Measurements from ENCODE around the gene PCSK5. TPM values are rescaled to one million over a fixed set of nuclear protein-coding genes. Genes with fewer than 3 reads are reported as not detected.

PCSK5 gene
- polyA plus RNA-seq, 1 donor from 2014 or later, result 1.7 TPM

- H3K27me3 ChIP-seq (ENCODE audit: insufficient read depth, low read depth, low read length), result no peaks in the 10 kb centered on the region
Observed at GRCh38 chr9:75850459-75851200, 39.8 kb upstream of the PCSK5 start.

GRCh38 chr9:75851917-75852316 lies 38.6 kb upstream of the PCSK5 start:
- Histone ChIP-seq H3K36me3 (ENCODE audit: insufficient read depth, low read length) (no peaks in the 10 kb centered on the region), H3K79me2 (replicated peaks; ENCODE audit: insufficient read depth, low read length) (no peaks in the 10 kb centered on the region), H3K4me2 (ENCODE audit: low read length) (no peak overlapping the region), H2AFZ (ENCODE audit: low read depth, low read length) (no peak overlapping the region), H3K27ac (ENCODE audit: low read length) (no peak overlapping the region), H3K9ac (ENCODE audit: low read length) (no peak overlapping the region), H3K4me3 (ENCODE audit: low read length) (no peak overlapping the region), H3K9me2 (ENCODE audit: insufficient read depth, low read length) (no peaks in the 10 kb centered on the region), H3F3A (ENCODE audit: insufficient read depth, low read length, poor library complexity, severe bottlenecking) (no peaks in the 10 kb centered on the region), H3K9me3 (ENCODE audit: low read length) (no peaks in the 10 kb centered on the region), H4K20me1 (ENCODE audit: insufficient read depth) (no peaks in the 10 kb centered on the region), H3K27me3 (ENCODE audit: insufficient read depth, low read depth, low read length) (no peaks in the 10 kb centered on the region)
- TF ChIP-seq POLR2AphosphoS5 (IDR thresholded peaks at IDR 0.05) (no peak), EP300 (conservative IDR thresholded peaks at IDR 0.05; ENCODE audit: poor library complexity, severe bottlenecking) (no peak), MXI1 (conservative IDR thresholded peaks at IDR 0.05; ENCODE audit: poor library complexity, severe bottlenecking) (no peak), EZH2 (IDR thresholded peaks at IDR 0.05; ENCODE audit: borderline replicate concordance, insufficient read depth, low read length, poor library complexity, severe bottlenecking) (no peak), REST (IDR thresholded peaks at IDR 0.05; ENCODE audit: borderline replicate concordance) (no peak), TAF1 (IDR thresholded peaks at IDR 0.05; ENCODE audit: low read depth) (no peak), SMC3 (conservative IDR thresholded peaks at IDR 0.05; ENCODE audit: poor library complexity) (no peak)

More at GRCh38 chr9:75850459-75851200, 39.8 kb upstream of the PCSK5 start:
- Histone ChIP-seq H3F3A (ENCODE audit: insufficient read depth, low read length, poor library complexity, severe bottlenecking) (no peaks in the 10 kb centered on the region), H3K36me3 (ENCODE audit: insufficient read depth, low read length) (no peaks in the 10 kb centered on the region), H3K79me2 (replicated peaks; ENCODE audit: insufficient read depth, low read length) (no peaks in the 10 kb centered on the region), H3K9me3 (ENCODE audit: low read length) (no peaks in the 10 kb centered on the region), H3K9ac (ENCODE audit: low read length) (no peak overlapping the region), H3K4me3 (ENCODE audit: low read length) (no peak overlapping the region), H2AFZ (ENCODE audit: low read depth, low read length) (no peak overlapping the region), H4K20me1 (ENCODE audit: insufficient read depth) (no peaks in the 10 kb centered on the region), H3K9me2 (ENCODE audit: insufficient read depth, low read length) (no peaks in the 10 kb centered on the region), H3K4me2 (ENCODE audit: low read length) (no peak overlapping the region), H3K27ac (ENCODE audit: low read length) (no peak overlapping the region)
- no peak for TF ChIP-seq REST (IDR thresholded peaks at IDR 0.05; ENCODE audit: borderline replicate concordance)
- no peak for TF ChIP-seq POLR2AphosphoS5 (IDR thresholded peaks at IDR 0.05)
- no peak for TF ChIP-seq RAD21 (conservative IDR thresholded peaks at IDR 0.05)
- TF ChIP-seq EP300 (conservative IDR thresholded peaks at IDR 0.05; ENCODE audit: poor library complexity, severe bottlenecking), result no peak
- TF ChIP-seq SMC3 (conservative IDR thresholded peaks at IDR 0.05; ENCODE audit: poor library complexity), result no peak
- no peak for TF ChIP-seq TAF1 (IDR thresholded peaks at IDR 0.05; ENCODE audit: low read depth)
- TF ChIP-seq MXI1 (conservative IDR thresholded peaks at IDR 0.05; ENCODE audit: poor library complexity, severe bottlenecking), result no peak
- no peak for TF ChIP-seq EZH2 (IDR thresholded peaks at IDR 0.05; ENCODE audit: borderline replicate concordance, insufficient read depth, low read length, poor library complexity, severe bottlenecking)
- TF ChIP-seq CTCF (IDR thresholded peaks at IDR 0.05; ENCODE audit: poor library complexity, severe bottlenecking), result no peak

Measured in neural cell (in vitro differentiated cells).